Measurements from ENCODE around the gene PAMR1. TPM values are rescaled to one million over a fixed set of nuclear protein-coding genes. Genes with fewer than 3 reads are reported as not detected.

PAMR1 gene
- total and polyA plus RNA-seq, 2 of the 8 experiments (the other 6 are each of a cell fraction or from before 2014, with no cell fraction given) = 3.0 to 6.9 TPM

GRCh38 chr11:35479731-35480130 is 45.7 kb downstream of the PAMR1 start:
- no peak for FAIRE-seq
- CTCF ChIA-PET (ENCODE audit: partially characterized antibody) = interaction anchor here (3.7 kb wide), 1 partner anchor 7 kb away, joined by 22 read pairs; no protein-coding TSS in a partner anchor
- H3K56ac ChIP-seq (replicated peaks; ENCODE audit: insufficient read length, low read depth, low read length) = no peak overlapping the region

More at GRCh38 chr11:35479731-35480130, 45.7 kb downstream of the PAMR1 start:
- no peaks in the 10 kb centered on the region for H3K79me1 ChIP-seq (ENCODE audit: low read depth, low read length)
- no peak overlapping the region for H2AK5ac ChIP-seq (ENCODE audit: low read depth, low read length)
- H4K8ac ChIP-seq (ENCODE audit: extremely low read depth, insufficient read depth, low read length) = no peak overlapping the region
- H3K4me3 ChIP-seq (ENCODE audit: extremely low read depth in 1 of 4, insufficient read depth in 2 of 4, low read depth in 3 of 4, low read length in 4 of 4) = no peak overlapping the region
- H3K36me3 ChIP-seq (ENCODE audit: control insufficient read depth in 2 of 4, insufficient read depth in 4 of 4, low read length in 3 of 4) = peaks cover 0 to 4% (median 0%) of the 10 kb centered on the region in 4 experiments; a peak in 1 of 8 replicates
- H3K23ac ChIP-seq (ENCODE audit: insufficient read length) = no peak overlapping the region
- no peak overlapping the region for H4K5ac ChIP-seq (ENCODE audit: insufficient read length, low read depth, low read length)
- no peaks in the 10 kb centered on the region for H4K20me1 ChIP-seq (replicated peaks in 1 of 2; ENCODE audit: control insufficient read depth in 1 of 2, insufficient read depth in 2 of 2, low read length in 2 of 2)
- H3K9ac ChIP-seq (replicated peaks in 1 of 4; ENCODE audit: extremely low read depth in 1 of 4, low read depth in 3 of 4, low read length in 3 of 4) = no peak overlapping the region
- no peak overlapping the region for H2BK20ac ChIP-seq (ENCODE audit: low read length)
- H2AFZ ChIP-seq (ENCODE audit: low read length) = no peak overlapping the region
- no peaks in the 10 kb centered on the region for H3K23me2 ChIP-seq (ENCODE audit: low read depth, low read length)
- TF ChIP-seq ATF2 (IDR thresholded peaks at IDR 0.05; ENCODE audit: low read length) (no peak), SUZ12 (IDR thresholded peaks at IDR 0.05; ENCODE audit: low read length) (no peak), TAF7 (optimal IDR thresholded peaks at IDR 0.05; ENCODE audit: borderline replicate concordance, low read depth, low read length) (no peak), ASH2L (IDR thresholded peaks at IDR 0.05; ENCODE audit: low read length) (no peak), SP1 (IDR thresholded peaks at IDR 0.05; ENCODE audit: low read depth, low read length) (no peak), NANOG (IDR thresholded peaks at IDR 0.05; ENCODE audit: insufficient read depth, low read depth, low read length, poor library complexity, severe bottlenecking) (no peak), FOSL1 (IDR thresholded peaks at IDR 0.05; ENCODE audit: insufficient read depth, low read depth, low read length) (no peak), ZNF274 (IDR thresholded peaks at IDR 0.05; ENCODE audit: borderline replicate concordance, extremely low read depth, low read length) (no peak), KDM1A (IDR thresholded peaks at IDR 0.05; ENCODE audit: borderline replicate concordance, low read length) (no peak), CREB1 (IDR thresholded peaks at IDR 0.05) (no peak), EP300 (IDR thresholded peaks at IDR 0.05; ENCODE audit: borderline replicate concordance in 1 of 2, low read depth in 2 of 2, low read length in 2 of 2) (no peak)
- H2BK5ac ChIP-seq (ENCODE audit: low read depth, low read length) = no peak overlapping the region
- no peak overlapping the region for H2BK15ac ChIP-seq (ENCODE audit: low read length)
- peaks cover 0 to 1% (median 0%) of the 10 kb centered on the region in 4 experiments; a peak in 1 of 7 replicates for H3K27me3 ChIP-seq (replicated peaks in 1 of 4; ENCODE audit: control insufficient read depth in 3 of 4, extremely low read depth in 1 of 4, insufficient read depth in 3 of 4, low read length in 3 of 4)
- POLR2A ChIA-PET (ENCODE audit: partially characterized antibody) = no interaction called here
- no peak overlapping the region for H3K4ac ChIP-seq (replicated peaks; ENCODE audit: insufficient read length, low read depth, low read length)
- H3K4me2 ChIP-seq (ENCODE audit: insufficient read depth in 1 of 2, low read depth in 2 of 2, low read length in 2 of 2) = no peak overlapping the region
- 0 out of 4 replicates have a peak, but pooled peaks cover 6 to 8% of the 10 kb centered on the region in 2 experiments for H3K9me3 ChIP-seq (ENCODE audit: insufficient read depth in 2 of 2, low read depth in 1 of 2, low read length in 1 of 2)
- no peaks in the 10 kb centered on the region for H3K79me2 ChIP-seq (ENCODE audit: control insufficient read depth in 1 of 2, insufficient read depth in 2 of 2, low read length in 2 of 2)
- peaks cover 5 to 10% (median 7%) of the 10 kb centered on the region in 4 experiments for H3K4me1 ChIP-seq (replicated peaks in 1 of 4; ENCODE audit: control insufficient read depth in 3 of 4, insufficient read depth in 4 of 4, low read length in 3 of 4)
- no peak for DNase-seq (ENCODE audit: low read depth in 1 of 2, low spot score in 2 of 2)
- H2BK12ac ChIP-seq (ENCODE audit: low read depth, low read length) = no peak overlapping the region
- no peak overlapping the region for H4K91ac ChIP-seq (replicated peaks; ENCODE audit: insufficient read length, low read length)
- H2BK120ac ChIP-seq (replicated peaks; ENCODE audit: low read depth, low read length) = no peak overlapping the region
- 88% methylated on average over 5 of the region's 5 CpGs; no CpG with 5 or more reads in 1 of the 2 experiments for WGBS, 2 experiments (ENCODE audit: extremely low coverage in 1 of 2, insufficient coverage in 1 of 2, insufficient read length in 1 of 2, insufficient replicate concordance in 2 of 2, low coverage in 1 of 2, low lambda C conversion rate in 2 of 2, missing lambda C conversion rate in 1 of 2)
- H3K14ac ChIP-seq (ENCODE audit: insufficient read length) = no peak overlapping the region
- H3K27ac ChIP-seq (ENCODE audit: low read depth, low read length) = no peak overlapping the region
- no peak overlapping the region for H3K18ac ChIP-seq (ENCODE audit: extremely low read depth, low read length)

All from H1 (cell line).